GM04504 (cell line): Measurements from ENCODE around the gene SPNS3.

Experiments used
- DNase-seq: peaks from one replicate; pipeline ENCODE4 v3.0.0-alpha.2; 2012; ENCODE audit warnings: low read depth

SPNS3 gene

GRCh38 chr17:4487820-4488716 lies 54.3 kb downstream of the SPNS3 start:
- no peak for DNase-seq

GRCh38 chr17:4488989-4489595 lies 55.4 kb downstream of the SPNS3 start:
- no peak for DNase-seq

DNA sequence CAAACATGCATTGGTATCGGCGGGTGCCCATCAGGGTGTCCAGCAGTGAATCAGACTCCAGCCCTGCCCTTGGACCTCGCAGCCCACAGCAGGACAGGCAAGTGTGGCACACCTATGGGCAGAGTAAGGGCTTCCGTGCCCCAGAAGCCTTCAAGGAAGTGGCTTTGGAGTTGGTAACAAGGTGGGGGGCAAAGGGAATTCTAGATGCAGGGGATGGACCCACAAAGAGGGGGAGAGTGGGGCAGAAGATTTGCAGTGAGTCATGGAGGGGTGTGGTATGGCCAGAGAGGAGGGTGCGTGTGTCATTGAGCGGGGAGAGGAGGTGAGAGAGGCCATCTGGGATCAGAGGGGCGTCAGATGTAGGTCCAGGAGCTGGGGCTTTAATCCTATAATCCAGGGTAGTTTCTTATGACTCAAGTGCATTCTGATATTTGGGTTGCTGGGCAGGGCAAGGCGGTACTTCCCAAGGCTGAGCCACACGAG lies 56.4 kb downstream of the SPNS3 start:
- no peak for DNase-seq

GRCh38 chr17:4490637-4491061 lies 56.9 kb downstream of the SPNS3 start:
- no peak for DNase-seq

DNA sequence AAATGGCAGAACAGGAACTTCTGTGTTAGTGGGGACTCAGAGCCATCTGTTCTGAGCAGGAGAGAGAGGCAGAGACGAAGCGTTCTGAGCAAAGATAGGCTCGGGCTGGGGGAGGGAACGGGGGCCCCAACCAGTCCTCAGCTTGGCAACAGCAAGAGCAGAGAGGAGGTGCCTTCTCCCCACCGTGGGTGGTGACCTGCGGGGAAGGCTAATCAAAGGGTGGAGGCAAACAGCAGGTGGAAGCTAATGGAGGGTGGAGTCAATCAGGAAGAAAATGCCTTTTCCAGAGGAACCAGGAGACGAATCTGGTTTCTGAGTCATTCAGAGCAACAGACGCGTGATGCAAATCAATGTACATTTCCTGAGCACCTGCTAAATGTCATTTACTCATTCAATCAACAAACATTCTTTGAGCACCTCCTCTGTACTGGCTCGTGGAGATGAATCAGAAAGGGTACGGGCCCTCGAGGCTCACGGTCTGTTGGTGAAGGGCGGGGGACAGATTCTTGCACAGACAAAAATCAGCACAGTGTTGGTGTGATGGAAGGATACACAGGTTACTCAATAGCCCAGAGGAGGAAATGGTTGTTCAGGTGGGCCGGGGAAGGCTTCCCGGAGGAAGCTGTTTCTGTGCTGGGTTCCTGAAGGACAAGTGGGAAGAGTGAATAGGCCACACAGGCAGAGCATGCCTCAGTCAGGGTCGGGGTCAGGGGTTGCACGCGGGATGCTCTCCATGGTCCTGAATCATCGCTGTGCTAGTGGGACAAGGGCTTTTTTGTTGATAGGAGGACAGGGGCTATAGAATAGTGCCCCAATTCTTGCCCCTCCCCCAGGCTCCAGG lies 59.2 kb downstream of the SPNS3 start:
- DNase-seq = no peak

DNA sequence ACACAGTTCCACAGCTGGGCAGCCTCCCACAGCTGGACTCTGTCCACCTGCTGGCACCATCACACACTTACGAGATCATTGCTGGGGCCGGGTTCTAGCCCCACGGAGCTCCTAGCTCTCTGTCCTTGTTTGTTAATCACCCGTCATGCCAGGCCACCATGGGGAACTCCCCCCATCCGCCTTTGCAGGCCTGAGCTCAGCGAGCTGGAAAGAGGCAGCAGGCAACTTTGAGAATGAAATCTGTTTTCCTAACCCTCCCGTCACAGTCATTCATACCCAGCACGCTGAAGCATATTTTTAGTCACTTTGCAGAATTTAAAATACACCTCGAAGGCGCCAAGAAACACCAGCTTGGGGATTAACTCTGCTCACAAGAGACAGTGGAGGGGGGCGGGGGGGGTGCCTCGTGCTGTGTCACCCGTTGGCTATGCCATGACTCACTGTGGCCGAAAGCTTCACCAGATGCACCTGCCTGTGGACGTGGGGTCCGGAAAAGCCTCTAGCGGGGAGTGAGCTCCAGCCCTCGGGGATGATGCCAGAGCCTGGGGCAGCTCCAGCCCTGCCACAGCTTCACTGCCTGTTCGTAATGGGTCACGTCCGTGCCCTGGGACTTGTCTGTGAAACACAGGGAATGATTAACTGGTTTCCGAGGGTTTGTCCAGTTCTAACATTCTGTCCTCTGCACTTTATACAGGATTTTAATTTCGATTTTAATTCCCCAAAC lies 63.5 kb downstream of the SPNS3 start:
- no peak for DNase-seq

- DNase-seq = no peak
Observed at GRCh38 chr17:4498461-4499397, 65.0 kb downstream of the SPNS3 start, which contains the start of gene SPNS2. TSS of gene SPNS2 (plus strand) at chr17:4498881. CDS start at chr17:4499048, 167 bp downstream.

- no peak for DNase-seq
Observed at GRCh38 chr17:4499431-4500190, 65.9 kb downstream of the SPNS3 start.

DNA sequence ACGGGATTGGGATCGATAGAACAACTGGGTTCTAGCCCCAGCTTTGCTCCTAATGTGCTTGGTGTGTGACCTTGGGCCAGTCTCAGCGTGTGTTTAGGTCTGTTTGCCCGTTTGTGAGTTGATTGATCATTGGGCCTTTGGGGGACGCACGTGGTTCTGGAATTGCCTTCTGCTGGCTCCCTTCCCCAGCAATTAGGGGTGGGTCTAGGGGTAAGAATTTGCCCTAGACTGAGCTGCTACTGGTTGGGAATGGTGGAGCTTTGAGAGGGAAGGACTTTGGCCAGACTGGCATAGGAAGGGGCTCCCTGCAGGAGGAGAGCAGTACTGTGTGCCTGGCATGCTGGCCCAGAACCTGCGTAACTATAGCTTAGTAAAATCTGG lies 66.4 kb downstream of the SPNS3 start:
- DNase-seq = no peak

DNA sequence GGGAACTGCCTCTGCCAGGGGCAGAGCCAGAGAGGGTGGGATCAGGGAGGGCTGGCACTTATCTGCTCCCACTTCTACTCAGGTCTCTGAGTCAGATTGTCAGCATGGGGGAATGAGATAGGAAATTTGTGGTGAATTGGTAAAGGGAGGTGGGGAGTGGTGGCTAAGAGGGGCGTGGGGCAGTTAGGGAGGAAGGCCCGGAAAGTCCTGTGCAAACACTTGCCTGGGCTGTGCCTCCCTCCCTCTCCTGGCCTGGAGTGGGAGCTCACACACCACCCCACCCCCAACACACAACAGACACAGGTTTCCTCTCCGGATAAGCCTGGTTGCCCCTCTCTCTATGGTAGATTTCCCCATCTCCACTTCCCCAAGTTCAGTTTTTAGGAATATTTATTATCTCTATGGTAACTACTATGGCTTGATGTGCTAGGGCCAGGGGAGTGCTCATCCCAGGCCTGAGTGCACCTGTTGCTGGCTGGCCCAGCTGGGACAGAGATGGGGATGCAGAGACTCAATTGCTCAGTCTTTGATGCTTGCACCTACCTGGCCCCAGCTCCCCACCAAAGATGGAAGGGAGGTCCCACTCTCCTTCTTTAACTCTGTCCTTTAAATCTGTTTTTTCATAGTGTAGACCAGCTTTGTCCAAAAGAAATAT lies 67.7 kb downstream of the SPNS3 start:
- no peak for DNase-seq

GRCh38 chr17:4502466-4503154 lies 68.9 kb downstream of the SPNS3 start:
- DNase-seq = no peak

GRCh38 chr17:4503283-4504025 lies 69.7 kb downstream of the SPNS3 start:
- no peak for DNase-seq

DNA sequence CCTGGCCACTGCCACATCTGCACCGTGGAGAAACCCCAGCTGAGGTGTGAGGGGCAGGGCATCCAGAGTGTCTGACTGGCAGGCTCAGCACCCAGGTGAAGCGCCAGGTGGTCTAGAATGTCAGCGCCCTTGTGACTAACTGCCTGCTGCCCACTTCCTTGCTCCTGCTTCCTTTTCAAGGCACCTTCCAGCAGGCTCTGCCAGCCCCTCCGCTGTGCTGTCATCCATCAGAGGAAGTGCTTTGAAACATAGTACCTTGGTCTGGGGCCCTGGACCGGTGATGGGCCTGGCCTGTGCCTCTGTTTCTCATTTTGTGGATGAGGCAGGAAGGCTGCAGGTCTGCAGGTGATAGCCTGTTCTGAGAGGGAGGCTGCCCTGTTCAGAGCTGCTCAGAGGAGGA lies 70.4 kb downstream of the SPNS3 start:
- DNase-seq = no peak

DNA sequence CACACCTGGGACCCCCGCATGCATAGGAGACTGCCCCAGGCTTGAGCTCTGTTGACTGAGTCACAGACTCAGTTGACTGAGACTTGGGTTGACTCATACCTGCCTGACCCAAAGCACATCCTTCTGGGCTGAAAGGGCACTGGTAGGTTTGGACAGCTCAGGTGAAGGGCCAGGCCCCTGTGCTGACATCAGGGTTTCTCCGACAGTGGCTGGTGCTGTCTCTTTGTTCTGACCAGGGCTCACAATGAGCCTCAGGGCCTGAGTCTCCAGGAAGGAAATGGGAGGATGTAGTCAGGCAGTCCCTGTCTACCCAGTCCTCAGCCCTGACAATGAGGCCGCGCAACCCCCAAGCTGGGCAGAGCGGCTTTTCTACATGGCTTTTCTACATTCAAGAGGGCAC lies 71.4 kb downstream of the SPNS3 start:
- no peak for DNase-seq

DNA sequence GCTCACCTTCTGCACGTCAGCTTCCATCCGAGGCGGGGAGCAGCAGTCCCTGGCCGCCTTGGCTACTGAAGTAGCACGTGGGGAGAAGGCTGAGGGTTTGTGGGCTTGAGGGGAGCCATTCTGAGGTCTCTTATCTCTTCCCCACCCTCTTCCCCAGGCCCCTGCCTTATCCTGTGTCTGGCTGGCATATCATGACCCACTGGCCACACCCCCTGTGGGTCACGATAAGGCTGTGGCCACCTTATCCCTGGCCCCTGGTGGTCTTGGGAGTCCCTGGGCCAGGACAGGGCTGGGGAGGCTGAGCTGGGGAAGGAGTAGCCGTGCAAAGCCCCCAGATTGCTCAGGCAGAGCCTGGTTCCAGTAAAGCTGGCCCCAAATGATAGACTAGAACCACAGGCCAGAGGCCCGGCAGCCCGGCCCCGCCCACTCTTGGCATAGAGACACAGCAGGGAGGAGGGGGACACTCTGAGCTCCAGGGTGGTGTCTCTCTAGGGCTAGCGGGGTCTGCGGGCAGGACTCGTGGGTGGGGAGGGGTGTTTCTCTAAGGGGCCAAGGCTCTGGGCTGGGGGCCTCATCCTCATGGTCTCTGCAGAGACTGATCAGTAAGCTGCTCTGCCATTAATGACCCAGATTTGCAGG lies 72.6 kb downstream of the SPNS3 start:
- no peak for DNase-seq

DNA sequence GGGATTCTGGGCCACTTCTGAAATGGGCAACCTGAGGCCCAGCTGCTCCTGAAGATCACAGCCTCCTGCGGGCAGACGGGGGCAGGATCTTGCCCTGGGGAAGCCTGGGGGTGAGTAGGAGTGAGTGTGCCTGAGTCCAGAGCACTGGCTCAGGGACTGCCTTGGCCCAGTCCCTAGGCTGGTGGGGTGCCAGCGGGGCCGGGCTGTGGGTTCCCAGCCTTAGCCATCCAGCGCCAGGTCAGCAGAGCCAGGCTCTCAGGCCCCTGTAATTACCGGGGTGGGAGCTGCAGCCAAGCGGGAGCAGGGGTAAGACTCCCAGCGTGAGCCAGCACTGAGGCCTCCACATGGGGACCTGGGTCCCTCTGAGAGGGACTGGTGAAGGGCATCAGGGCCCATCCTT lies 73.2 kb downstream of the SPNS3 start:
- DNase-seq = no peak

GRCh38 chr17:4507361-4508111 lies 73.8 kb downstream of the SPNS3 start:
- DNase-seq = no peak
